ENCODE data around the gene ZC3H13. TPM values are rescaled to one million over a fixed set of nuclear protein-coding genes. Genes with fewer than 3 reads are reported as not detected.

The ZC3H13 gene
- total RNA-seq, 1 experiment from 2014 or later: 61.9 TPM

GRCh38 chr13:46041419-46041839, 11.1 kb downstream of the ZC3H13 start:
- Histone ChIP-seq H3K18ac (ENCODE audit: insufficient read length, low read depth, low read length) (no peak overlapping the region), H3K9ac (ENCODE audit: extremely low read depth, insufficient read length, low read length) (no peak overlapping the region), H3T11ph (ENCODE audit: low read length) (no peak overlapping the region), H4K91ac (ENCODE audit: insufficient read length, low read depth, low read length) (no peak overlapping the region), H2AK5ac (ENCODE audit: insufficient read length, low read length) (no peak overlapping the region), H3K14ac (ENCODE audit: insufficient read depth, low read length) (no peak overlapping the region), H2BK120ac (ENCODE audit: low read depth, low read length, poor library complexity, severe bottlenecking) (no peak overlapping the region), H3K27me3 (ENCODE audit: insufficient read depth, low read length) (no peaks in the 10 kb centered on the region), H4K8ac (replicated peaks; ENCODE audit: insufficient read length, low read depth, low read length) (no peak overlapping the region), H3K4me2 (ENCODE audit: insufficient read depth, insufficient read length, low read length) (no peak overlapping the region), H2BK5ac (ENCODE audit: insufficient read length, low read length) (no peak overlapping the region), H4K20me1 (ENCODE audit: control insufficient read depth, insufficient read depth, insufficient read length) (no peaks in the 10 kb centered on the region), H2AFZ (ENCODE audit: low read length) (no peak overlapping the region), H3K56ac (ENCODE audit: insufficient read length, low read depth, low read length) (no peak overlapping the region), H4K5ac (ENCODE audit: insufficient read length, low read depth, low read length) (no peak overlapping the region), H2BK20ac (ENCODE audit: low read depth, low read length, poor library complexity, severe bottlenecking) (no peak overlapping the region), H3K4ac (ENCODE audit: low read depth, low read length) (no peak overlapping the region), H3K23ac (ENCODE audit: insufficient read length, low read depth, low read length) (no peak overlapping the region), H3K79me2 (ENCODE audit: insufficient read depth, low read length) (no peaks in the 10 kb centered on the region), H3K79me1 (ENCODE audit: insufficient read depth, low read depth, low read length, poor library complexity, severe bottlenecking) (no peaks in the 10 kb centered on the region), H2BK12ac (ENCODE audit: insufficient read length, low read depth, low read length) (no peak overlapping the region), H3K27ac (ENCODE audit: insufficient read length, low read depth, low read length) (no peak overlapping the region), H3K23me2 (ENCODE audit: insufficient read length, low read depth, low read length, poor library complexity, severe bottlenecking) (no peaks in the 10 kb centered on the region), H3K9me3 (ENCODE audit: control insufficient read depth, low read depth, low read length) (no peaks in the 10 kb centered on the region), H2BK15ac (ENCODE audit: low read depth, low read length) (no peak overlapping the region), H3K4me1 (ENCODE audit: insufficient read depth, low read length) (no peaks in the 10 kb centered on the region)
- H3K4me1 Mint-ChIP-seq: no peaks in the 10 kb centered on the region
- no peak overlapping the region for H3K4me3 Mint-ChIP-seq
- no peaks in the 10 kb centered on the region for H3K9me3 Mint-ChIP-seq
- no peak overlapping the region for H3K27ac Mint-ChIP-seq
- WGBS (ENCODE audit: extremely low coverage, insufficient read length, low lambda C conversion rate): no CpG with 5 or more reads among the region's 4 CpGs
- TF ChIP-seq CTCF (conservative IDR thresholded peaks at IDR 0.05): no peak
- peaks cover 5 to 33% (median 24%) of the 10 kb centered on the region in 3 experiments; a peak in 6 of 7 replicates for H3K36me3 Mint-ChIP-seq (ENCODE audit: insufficient read depth in 1 of 3, low read depth in 3 of 3)
- H3K27me3 Mint-ChIP-seq (ENCODE audit: low read depth): no peaks in the 10 kb centered on the region
- no peak for DNase-seq

All from H9 (cell line).